ENCODE results near the gene GRM4.

GRM4 gene

GRCh38 chr6:34155471-34156300, 9.8 kb upstream of the GRM4 start:
- TF ChIP-seq, protein P1, sequence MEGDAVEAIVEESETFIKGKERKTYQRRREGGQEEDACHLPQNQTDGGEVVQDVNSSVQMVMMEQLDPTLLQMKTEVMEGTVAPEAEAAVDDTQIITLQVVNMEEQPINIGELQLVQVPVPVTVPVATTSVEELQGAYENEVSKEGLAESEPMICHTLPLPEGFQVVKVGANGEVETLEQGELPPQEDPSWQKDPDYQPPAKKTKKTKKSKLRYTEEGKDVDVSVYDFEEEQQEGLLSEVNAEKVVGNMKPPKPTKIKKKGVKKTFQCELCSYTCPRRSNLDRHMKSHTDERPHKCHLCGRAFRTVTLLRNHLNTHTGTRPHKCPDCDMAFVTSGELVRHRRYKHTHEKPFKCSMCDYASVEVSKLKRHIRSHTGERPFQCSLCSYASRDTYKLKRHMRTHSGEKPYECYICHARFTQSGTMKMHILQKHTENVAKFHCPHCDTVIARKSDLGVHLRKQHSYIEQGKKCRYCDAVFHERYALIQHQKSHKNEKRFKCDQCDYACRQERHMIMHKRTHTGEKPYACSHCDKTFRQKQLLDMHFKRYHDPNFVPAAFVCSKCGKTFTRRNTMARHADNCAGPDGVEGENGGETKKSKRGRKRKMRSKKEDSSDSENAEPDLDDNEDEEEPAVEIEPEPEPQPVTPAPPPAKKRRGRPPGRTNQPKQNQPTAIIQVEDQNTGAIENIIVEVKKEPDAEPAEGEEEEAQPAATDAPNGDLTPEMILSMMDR (IDR thresholded peaks at IDR 0.05) = no peak
- DNase-seq (ENCODE audit: low spot score) = peak; percentile 46
- H3K4me3 ChIP-seq = no peak overlapping the region
- H3K27ac ChIP-seq = no peak overlapping the region

DNA sequence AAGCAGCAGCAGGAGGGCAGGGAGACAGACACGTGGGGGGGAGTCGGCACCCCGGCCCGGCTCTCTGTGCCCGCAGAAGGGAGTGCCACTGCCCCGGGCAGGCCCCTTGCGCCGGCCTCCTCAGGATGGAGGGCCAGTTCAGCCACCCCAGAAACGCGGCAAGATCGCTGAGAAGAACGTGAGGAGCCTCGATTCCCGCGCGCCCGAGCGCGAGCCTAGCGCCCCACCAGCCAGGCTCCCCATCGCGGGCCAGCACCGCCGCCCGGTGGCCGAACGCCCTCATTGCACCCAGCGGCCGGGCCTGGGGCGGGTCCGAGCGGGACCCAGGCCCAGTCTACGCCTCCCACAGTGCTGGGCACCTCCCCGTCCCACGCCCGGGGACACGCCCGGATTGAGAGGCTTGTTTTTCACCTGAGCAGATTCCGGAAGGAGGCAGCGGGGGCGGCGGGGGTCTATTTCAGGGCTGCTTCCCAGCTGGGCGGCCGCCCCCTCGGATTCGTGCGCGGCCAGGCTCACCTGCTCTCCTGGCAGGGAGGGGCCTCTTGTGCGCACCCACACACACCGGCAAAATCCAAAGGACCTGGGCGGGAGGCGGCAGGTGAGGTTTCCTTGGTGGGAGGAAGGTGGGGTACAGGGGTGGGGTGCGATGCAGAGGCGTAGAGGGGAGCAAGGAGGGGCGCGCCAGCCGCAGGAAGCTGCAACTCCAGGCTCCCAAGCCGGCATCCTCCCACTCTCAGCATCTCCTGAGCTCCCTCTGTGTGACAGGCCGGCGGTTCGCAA, 9.0 kb upstream of the GRM4 start:
- no peak overlapping the region for H3K27ac ChIP-seq
- TF ChIP-seq, protein P1 (IDR thresholded peaks at IDR 0.05) = peak; percentile 98
- DNase-seq (ENCODE audit: low spot score) = peak; percentile 66
- peak overlapping the region; percentile 57 for H3K4me3 ChIP-seq

DNA sequence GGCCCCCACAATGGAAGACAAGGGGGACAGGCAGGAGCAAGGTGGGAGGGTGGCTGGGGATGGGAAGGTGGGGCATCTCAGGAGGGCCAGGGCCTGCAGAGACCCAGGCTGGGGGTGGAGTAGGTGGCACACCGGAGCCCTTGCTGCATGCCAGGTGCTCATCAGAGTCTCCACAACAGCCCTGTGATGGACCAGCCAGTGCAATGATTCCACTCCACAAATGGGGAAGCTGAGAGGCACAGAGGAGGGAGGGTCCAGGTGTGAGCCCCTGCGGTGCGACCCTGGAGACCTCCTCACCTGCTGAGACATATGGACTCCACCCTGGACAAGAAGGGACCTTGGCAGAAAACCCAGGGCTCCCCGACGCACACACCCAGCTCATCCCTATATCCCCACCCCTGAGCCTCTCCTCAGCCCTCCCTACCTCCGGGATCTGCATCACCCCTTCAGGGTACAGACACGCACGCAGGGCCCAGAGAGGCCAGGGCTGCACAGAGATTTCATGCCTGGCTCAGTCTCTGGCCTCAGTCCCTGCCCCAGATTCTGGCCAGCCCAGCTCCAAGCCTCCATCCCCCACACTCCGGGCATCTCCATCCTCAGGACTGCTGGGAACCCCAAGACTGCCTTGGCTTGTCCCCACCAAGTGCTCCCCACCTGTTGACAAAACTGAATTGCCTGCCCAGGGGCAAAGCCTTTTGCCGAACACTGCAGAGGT, 7.1 kb upstream of the GRM4 start:
- DNase-seq (ENCODE audit: low spot score) = peak; percentile 68
- no peak overlapping the region for H3K4me3 ChIP-seq
- no peak overlapping the region for H3K27ac ChIP-seq
- TF ChIP-seq, protein P1 (IDR thresholded peaks at IDR 0.05) = no peak

GRCh38 chr6:34152042-34152524, 6.2 kb upstream of the GRM4 start:
- no peak for DNase-seq (ENCODE audit: low spot score)
- Histone ChIP-seq H3K27ac (no peak overlapping the region), H3K4me3 (no peak overlapping the region)
- TF ChIP-seq, protein P1 (IDR thresholded peaks at IDR 0.05) = no peak

DNA sequence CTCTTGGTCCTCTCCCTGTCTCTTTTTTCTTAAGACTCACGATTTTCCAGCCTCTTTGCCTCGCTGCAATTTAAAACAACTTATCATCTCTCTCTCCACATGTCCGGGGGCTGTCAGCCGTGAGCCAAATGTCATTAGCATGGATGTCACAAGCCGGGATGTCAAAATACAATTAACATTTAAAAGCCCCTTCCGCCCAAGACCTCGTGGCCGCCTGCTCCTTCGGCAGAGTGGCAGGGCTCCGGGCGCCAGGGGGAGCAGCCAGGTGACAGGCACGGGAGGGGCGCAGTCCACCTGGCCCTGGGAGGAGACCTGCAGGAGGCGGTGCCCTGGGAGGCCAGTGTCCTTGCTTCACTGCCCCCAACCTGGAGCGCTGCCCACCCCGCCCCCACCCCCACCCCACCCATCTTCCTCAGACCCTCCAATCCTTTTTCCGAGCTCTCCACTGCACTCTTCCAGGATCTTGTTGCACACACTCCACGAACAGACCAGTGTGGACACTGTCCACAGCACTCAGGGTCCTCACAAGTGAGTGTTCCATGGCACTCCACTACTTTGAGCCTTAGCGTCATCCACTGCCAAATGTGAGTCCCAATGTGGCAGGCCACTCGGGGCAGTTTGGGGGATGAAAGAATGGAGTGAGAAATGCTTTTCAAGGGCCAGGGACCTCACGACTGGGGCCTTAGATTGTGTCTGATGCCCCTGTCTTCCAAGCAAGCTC, 5.6 kb upstream of the GRM4 start:
- peak; percentile 17 for DNase-seq (ENCODE audit: low spot score)
- H3K4me3 ChIP-seq = no peak overlapping the region
- no peak overlapping the region for H3K27ac ChIP-seq
- TF ChIP-seq, protein P1 (IDR thresholded peaks at IDR 0.05) = no peak

- H3K27ac ChIP-seq = no peak overlapping the region
- DNase-seq (ENCODE audit: low spot score) = peak; percentile 35
- H3K4me3 ChIP-seq = no peak overlapping the region
- TF ChIP-seq, protein P1 (IDR thresholded peaks at IDR 0.05) = no peak
Observed at GRCh38 chr6:34150766-34151165, 4.9 kb upstream of the GRM4 start.

All from coronary artery (tissue), 2 donors.